Stomach (tissue), 9 donors: ENCODE measurements around the gene CSDE1. TPM values are rescaled to one million over a fixed set of nuclear protein-coding genes. Genes with fewer than 3 reads are reported as not detected.
"Not testable (repeated sequence)": the region's sequence is repeated elsewhere in the genome, so short reads cannot be mapped to it uniquely, and the experiment has no call there.

ENCODE experiments used
- DNase-seq, 2 donors: peaks; one replicate each; pipeline versions ENCODE4 v3.0.0 to v3.0.0-alpha.2; 2013 to 2019
- H3K27ac ChIP-seq, 5 donors: fragments of 200-600 bp in 4 of 5; sonication (generic) in 4 of 5; one replicate each; pipeline ENCODE4 v1.5.1; 2013 to 2019; ENCODE audit warnings: mild to moderate bottlenecking in 1 of 5, moderate library complexity in 1 of 5
- H3K27me3 ChIP-seq, 3 donors: fragments of 200-600 bp; sonication (generic); one replicate each; pipeline ENCODE4 v1.5.1; 2017 to 2019; ENCODE audit warnings: mixed run types in 1 of 3
- H3K36me3 ChIP-seq, 4 donors: fragments of 200-600 bp; sonication (generic); 1 replicate in 3 of 4; 2 replicates in 1 of 4; pipeline ENCODE4 v1.5.1; 2016 to 2019
- H3K4me1 ChIP-seq, 4 donors: fragments of 200-600 bp; sonication (generic); one replicate each; pipeline ENCODE4 v1.5.1; 2016 to 2019
- H3K4me3 ChIP-seq, 4 donors: fragments of 200-600 bp; sonication (generic) in 3 of 4; one replicate each; pipeline ENCODE4 v1.5.1; 2016 to 2019; ENCODE audit warnings: mild to moderate bottlenecking in 1 of 4
- H3K9me3 ChIP-seq, 4 donors: fragments of 200-600 bp; sonication (generic); one replicate each; pipeline ENCODE4 v1.5.1; 2016 to 2019
- EP300 ChIP-seq: sonication (generic); formaldehyde crosslinking; IDR thresholded peaks from one replicate; pipeline ENCODE4 v1.6.1; 2017; ENCODE audit warnings: antibody characterized with exemption
- POLR2A ChIP-seq, 4 donors: fragments of 450-650 bp; IDR thresholded peaks; one replicate each; pipeline ENCODE4 v1.6.1; 2016; ENCODE audit warnings: antibody characterized with exemption in 4 of 4, control low read depth in 2 of 4, mild to moderate bottlenecking in 1 of 4, moderate library complexity in 1 of 4
- POLR2AphosphoS5 ChIP-seq, 3 donors: sonication (generic); formaldehyde crosslinking; IDR thresholded peaks; one replicate each; pipeline ENCODE4 v1.6.1; 2016; ENCODE audit warnings: antibody characterized with exemption in 3 of 3
- WGBS, 5 donors: extraction: QIAGEN DNeasy Blood & Tissue Kit in 3 of 5; methylation state at CpG; one replicate each; pipeline versions ENCODE4 v1.1.5 to v1.1.7; 2013 to 2018; 5-methylcytosine and 5-hydroxymethylcytosine counted together
- intact Hi-C: fragments of 100-400 bp; cut with DNase I; formaldehyde crosslinking; loops from one replicate; pipeline ENCODE4 v1.15.1; 2023; ENCODE audit warnings: low total_unique reads
- polyA plus RNA-seq, 3 donors: library from polyadenylated mRNA; stranded (reverse); fragments of 200-250 nt; gene quantifications; one replicate each; pipeline ENCODE4 v1.2.3, GENCODE V29; 2013
- total RNA-seq, 5 donors: library from RNA; depleted of rRNA; stranded (reverse); fragments of >200 nt; gene quantifications; one replicate each; pipeline versions ENCODE4 v1.1.0 to v1.2.3, GENCODE V29; 2014 to 2016
- TF ChIP-seq, protein P1 (sequence below), 7 experiments: fragments of 450-650 bp in 4 of 7; fragments of 200-600 bp in 3 of 7; sonication (generic) in 3 of 7; IDR thresholded peaks; one replicate each; pipeline ENCODE4 v1.5.1; 2016 to 2019; ENCODE audit warnings: antibody characterized with exemption in 7 of 7, control low read depth in 2 of 7, mild to moderate bottlenecking in 1 of 7
- donor health status: healthy with polysubstance abuse.
- donor health status: Bipolar disorder and iron deficiency.
- donor health status: healthy.

Gene CSDE1
- total and polyA plus RNA-seq, 8 donors = 129 to 679 (median 374) TPM

DNA sequence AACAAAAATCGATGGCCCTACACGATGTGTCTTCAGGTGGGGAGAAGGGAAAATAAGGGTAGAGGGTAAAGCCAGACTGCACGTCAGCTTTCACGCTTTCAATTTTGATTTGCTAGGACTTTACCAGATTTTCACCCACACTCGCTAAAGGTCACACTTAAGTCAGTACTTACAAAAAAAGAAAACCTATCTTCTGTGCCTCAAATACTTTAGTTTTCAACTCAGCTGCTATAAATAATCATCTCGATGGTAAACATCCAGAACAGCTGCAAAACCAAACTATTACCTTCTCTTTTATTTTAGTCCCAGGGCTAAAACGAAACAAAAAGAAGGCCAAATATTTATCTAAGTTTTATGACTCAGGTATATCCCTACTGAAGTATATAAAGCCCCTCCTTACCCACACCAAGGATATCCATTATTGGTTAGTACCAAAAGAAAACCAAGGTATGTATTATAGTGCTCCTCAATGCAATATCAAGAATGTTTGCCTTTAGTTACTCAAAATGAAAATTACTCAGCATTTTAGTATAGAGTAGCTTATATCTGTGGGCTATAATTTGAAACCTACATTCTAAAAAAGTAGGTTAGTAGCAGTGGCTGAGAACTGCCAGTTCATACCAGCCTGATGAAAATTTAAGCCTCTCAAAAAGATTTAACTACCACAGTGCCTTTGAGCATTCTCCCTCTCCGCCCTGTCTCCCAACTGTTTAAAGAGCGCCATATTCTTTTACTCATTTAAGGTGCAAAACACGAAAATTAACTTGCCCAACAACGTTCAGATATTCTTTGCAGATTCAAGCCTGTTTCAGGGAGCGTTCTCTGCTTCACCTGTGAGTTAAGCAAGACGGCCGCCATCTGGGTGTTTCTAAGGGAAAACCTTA, 1.5 kb downstream of the CSDE1 start:
- peak overlapping the region in 4 of 5 donors; percentile 100 for H3K27ac ChIP-seq
- WGBS, 5 donors = 14 to 20% (median 14%) methylated on average over 14 of the region's 14 CpGs
- H3K36me3 ChIP-seq = no peaks in the 10 kb centered on the region
- intact Hi-C loops = no loop called here
- DNase-seq = peak in 1 of 2 donors; percentile 29
- peak overlapping the region; percentile 80 to 97 (median 90) for H3K4me3 ChIP-seq
- no peak for TF ChIP-seq POLR2AphosphoS5 (IDR thresholded peaks at IDR 0.05)
- TF ChIP-seq, protein P1, sequence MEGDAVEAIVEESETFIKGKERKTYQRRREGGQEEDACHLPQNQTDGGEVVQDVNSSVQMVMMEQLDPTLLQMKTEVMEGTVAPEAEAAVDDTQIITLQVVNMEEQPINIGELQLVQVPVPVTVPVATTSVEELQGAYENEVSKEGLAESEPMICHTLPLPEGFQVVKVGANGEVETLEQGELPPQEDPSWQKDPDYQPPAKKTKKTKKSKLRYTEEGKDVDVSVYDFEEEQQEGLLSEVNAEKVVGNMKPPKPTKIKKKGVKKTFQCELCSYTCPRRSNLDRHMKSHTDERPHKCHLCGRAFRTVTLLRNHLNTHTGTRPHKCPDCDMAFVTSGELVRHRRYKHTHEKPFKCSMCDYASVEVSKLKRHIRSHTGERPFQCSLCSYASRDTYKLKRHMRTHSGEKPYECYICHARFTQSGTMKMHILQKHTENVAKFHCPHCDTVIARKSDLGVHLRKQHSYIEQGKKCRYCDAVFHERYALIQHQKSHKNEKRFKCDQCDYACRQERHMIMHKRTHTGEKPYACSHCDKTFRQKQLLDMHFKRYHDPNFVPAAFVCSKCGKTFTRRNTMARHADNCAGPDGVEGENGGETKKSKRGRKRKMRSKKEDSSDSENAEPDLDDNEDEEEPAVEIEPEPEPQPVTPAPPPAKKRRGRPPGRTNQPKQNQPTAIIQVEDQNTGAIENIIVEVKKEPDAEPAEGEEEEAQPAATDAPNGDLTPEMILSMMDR (IDR thresholded peaks at IDR 0.05) = no peak
- no peaks in the 10 kb centered on the region for H3K9me3 ChIP-seq
- peaks cover 44 to 64% (median 59%) of the 10 kb centered on the region in 4 donors for H3K4me1 ChIP-seq
- H3K27me3 ChIP-seq = no peaks in the 10 kb centered on the region

DNA sequence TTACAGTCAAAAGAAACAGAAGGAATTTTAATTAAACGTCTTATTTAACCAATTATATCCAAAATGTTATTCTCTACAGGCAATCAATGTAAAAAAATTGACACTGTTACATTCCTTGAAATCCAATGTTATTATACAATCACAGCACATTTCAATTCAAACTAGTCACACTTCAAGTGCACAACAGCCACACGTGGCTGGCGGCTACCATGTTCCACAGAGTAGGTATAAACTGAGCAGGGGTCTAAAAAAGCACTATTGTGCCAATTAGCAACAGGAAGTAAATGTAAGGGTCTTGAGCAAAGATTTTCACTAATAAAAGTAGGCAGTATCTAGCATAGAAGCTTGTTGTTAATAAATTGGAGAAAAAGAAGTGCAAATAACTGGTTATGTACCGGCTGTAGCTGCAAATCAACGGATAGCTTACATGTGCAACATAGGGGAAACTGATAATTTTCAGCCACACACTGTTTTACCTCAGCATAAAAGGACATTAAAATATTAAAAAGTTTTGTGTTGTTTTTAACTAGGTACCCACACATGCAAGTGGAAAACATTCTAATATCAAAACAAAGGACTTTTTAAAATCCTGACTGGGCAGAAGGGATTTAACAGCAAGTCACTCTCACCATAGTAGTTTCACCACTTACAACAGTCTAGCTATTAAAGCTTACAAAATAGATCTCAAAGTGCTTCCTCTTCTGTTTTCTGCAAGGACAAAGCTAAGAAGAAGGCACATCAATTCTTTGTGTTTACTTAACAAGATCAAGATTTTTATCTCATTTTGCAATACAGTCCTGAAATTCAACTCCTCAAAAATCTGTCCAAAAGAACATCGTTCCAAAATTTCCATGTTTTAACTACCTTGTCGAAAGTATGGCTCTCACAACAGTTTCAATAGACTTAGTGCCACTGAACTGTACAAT, 2.5 kb downstream of the CSDE1 start:
- WGBS, 5 donors = 35 to 45% (median 42%) methylated on average over 7 of the region's 7 CpGs
- Histone ChIP-seq H3K4me3 (peak overlapping the region in 3 of 4 donors; percentile 80 to 94 (median 86)), H3K9me3 (no peaks in the 10 kb centered on the region), H3K27me3 (no peaks in the 10 kb centered on the region), H3K36me3 (peaks cover 0 to under 1% (median 0%) of the 10 kb centered on the region in 4 donors), H3K27ac (peak overlapping the region in 3 of 5 donors; percentile 100), H3K4me1 (peaks cover 54 to 74% (median 67%) of the 10 kb centered on the region in 4 donors)
- DNase-seq = no peak
- intact Hi-C loops = no loop called here
- TF ChIP-seq POLR2AphosphoS5 (IDR thresholded peaks at IDR 0.05) (no peak), POLR2A (IDR thresholded peaks at IDR 0.05) (no peak), EP300 (no peak)
- TF ChIP-seq, protein P1 (IDR thresholded peaks at IDR 0.05) = no peak

DNA sequence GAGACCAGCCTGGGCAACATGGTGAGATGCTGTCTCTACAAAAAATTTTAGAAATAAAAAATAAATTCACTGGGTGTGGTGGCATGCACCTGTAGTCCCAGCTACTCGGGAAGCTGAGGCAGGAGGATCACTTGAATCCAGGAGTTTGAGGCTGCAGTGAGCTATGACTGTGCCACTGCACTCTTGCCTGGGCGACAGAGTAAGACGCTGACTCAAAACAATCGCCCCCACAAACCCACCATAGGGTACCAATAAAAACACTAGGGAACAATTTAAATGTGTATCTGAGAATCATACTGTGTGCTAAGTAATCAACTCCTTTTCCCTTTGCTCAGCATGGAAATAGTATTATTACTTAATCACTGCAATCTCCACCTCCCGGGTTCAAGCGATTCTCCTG, 4.1 kb downstream of the CSDE1 start:
- 77 to 85% (median 82%) methylated on average over 6 of the region's 6 CpGs for WGBS, 5 donors
- intact Hi-C loops = not testable (repeated sequence)

DNA sequence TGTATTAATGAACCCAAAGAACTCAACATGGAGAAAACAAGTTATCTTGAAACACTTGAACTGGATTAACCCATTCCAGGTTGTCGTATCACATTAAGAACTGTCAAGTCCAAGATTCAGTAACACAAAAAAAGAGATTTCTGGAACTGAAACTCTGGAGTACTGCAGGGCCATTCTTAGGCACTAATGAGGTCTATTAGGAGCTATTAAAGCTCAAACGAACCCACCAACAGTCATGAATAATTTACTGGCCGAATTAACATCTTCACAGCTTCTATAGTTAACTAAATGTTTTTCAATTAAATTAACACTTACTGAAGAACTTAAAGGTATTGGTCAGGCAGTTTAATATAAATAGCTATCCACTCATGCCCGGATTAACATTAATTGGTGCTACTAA, 4.6 kb downstream of the CSDE1 start:
- DNase-seq = no peak
- peaks cover 57 to 90% (median 84%) of the 10 kb centered on the region in 4 donors for H3K4me1 ChIP-seq

More for the DNA sequence above, 4.1 kb downstream of the CSDE1 start:
- peaks cover 57 to 89% (median 81%) of the 10 kb centered on the region in 4 donors for H3K4me1 ChIP-seq
- H3K27ac ChIP-seq, DNase-seq, H3K9me3 ChIP-seq, H3K27me3 ChIP-seq: not testable (repeated sequence)
- H3K4me3 ChIP-seq = peak overlapping the region in 1 of 4 donors; percentile 11
- peaks cover 5 to 16% (median 13%) of the 10 kb centered on the region in 4 donors for H3K36me3 ChIP-seq

More for the DNA sequence above, 4.6 kb downstream of the CSDE1 start:
- WGBS, 5 donors = 60 to 70% (median 67%) methylated on average over 4 of the region's 4 CpGs
- TF ChIP-seq POLR2AphosphoS5 (IDR thresholded peaks at IDR 0.05) (no peak), EP300 (no peak), POLR2A (IDR thresholded peaks at IDR 0.05) (no peak)
- TF ChIP-seq, protein P1 (IDR thresholded peaks at IDR 0.05) = no peak
- no peaks in the 10 kb centered on the region for H3K27me3 ChIP-seq
- no peak overlapping the region for H3K27ac ChIP-seq
- no peak overlapping the region for H3K4me3 ChIP-seq
- H3K9me3 ChIP-seq = no peaks in the 10 kb centered on the region
- H3K36me3 ChIP-seq = peaks cover 8 to 21% (median 19%) of the 10 kb centered on the region in 4 donors
- intact Hi-C loops = no loop called here
